ENCODE data around the gene STARD3. TPM values are rescaled to one million over a fixed set of nuclear protein-coding genes. Genes with fewer than 3 reads are reported as not detected.
A peak's percentile ranks its signal among the peaks of the same experiment; 100 is the strongest.

Gene STARD3
- total RNA-seq, 1 donor from 2014 or later: 78.2 TPM

DNA sequence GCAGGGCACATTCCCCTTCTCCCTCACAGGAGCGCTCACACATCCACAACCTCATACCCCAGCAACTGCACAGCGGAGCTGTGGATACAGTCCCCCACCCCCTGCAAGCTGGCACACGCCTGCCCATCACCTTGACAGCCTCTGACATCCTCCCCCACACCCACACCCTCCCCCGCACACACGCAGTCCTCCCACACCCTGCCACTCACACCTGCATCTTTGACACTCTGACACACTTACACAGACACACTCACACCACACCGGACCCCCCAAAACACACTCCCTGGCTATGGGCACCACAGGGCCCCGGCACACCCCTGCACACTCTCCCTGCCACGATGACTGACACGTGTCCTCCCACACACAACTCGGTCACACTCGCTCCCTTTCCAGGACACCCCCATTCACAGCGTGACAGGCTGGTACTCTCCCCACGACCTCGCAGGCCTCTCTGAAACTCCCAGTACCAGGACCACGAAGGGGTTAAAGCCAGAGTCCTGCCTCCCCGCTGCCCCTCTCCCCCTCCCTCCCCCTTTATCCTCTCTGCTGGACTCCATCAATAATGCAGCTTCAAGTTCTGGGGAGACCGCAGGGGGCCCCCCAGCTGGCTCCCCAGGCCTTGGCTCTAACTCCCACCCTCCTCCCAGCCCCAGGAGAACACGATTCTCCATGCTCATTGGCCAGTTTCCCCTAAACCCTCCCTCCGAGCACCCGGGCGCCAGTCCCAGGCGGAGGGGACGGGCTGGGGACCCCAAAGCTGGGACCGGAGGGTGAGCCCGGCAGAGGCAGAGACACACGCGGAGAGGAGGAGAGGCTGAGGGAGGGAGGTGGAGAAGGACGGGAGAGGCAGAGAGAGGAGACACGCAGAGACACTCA, 10.5 kb upstream of the STARD3 start, which contains the start of gene PPP1R1B:
PPP1R1B (plus strand) TSS at position 782 of the 876 bp plus-strand sequence. CDS start 441 bp downstream, outside the sequence.
- DNase-seq (no peak), ATAC-seq (no peak)
- H3K9me3 ChIP-seq: no peaks in the 10 kb centered on the region
- TF ChIP-seq, protein P1, sequence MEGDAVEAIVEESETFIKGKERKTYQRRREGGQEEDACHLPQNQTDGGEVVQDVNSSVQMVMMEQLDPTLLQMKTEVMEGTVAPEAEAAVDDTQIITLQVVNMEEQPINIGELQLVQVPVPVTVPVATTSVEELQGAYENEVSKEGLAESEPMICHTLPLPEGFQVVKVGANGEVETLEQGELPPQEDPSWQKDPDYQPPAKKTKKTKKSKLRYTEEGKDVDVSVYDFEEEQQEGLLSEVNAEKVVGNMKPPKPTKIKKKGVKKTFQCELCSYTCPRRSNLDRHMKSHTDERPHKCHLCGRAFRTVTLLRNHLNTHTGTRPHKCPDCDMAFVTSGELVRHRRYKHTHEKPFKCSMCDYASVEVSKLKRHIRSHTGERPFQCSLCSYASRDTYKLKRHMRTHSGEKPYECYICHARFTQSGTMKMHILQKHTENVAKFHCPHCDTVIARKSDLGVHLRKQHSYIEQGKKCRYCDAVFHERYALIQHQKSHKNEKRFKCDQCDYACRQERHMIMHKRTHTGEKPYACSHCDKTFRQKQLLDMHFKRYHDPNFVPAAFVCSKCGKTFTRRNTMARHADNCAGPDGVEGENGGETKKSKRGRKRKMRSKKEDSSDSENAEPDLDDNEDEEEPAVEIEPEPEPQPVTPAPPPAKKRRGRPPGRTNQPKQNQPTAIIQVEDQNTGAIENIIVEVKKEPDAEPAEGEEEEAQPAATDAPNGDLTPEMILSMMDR (IDR thresholded peaks at IDR 0.05): no peak
- H3K27ac ChIP-seq: no peak within 1 kb of the TSS
- intact Hi-C loops (cut with DNase I): loop anchor here (10.0 kb wide), 1 partner anchor 128 kb away; no protein-coding TSS in a partner anchor
- H3K27me3 ChIP-seq: peaks cover 33% of the 10 kb centered on the region
- H3K36me3 ChIP-seq: no peaks in the 10 kb centered on the region
- H3K4me1 ChIP-seq: peaks cover 5% of the 10 kb centered on the region
- H3K4me3 ChIP-seq: peak within 1 kb of the TSS; percentile 39

DNA sequence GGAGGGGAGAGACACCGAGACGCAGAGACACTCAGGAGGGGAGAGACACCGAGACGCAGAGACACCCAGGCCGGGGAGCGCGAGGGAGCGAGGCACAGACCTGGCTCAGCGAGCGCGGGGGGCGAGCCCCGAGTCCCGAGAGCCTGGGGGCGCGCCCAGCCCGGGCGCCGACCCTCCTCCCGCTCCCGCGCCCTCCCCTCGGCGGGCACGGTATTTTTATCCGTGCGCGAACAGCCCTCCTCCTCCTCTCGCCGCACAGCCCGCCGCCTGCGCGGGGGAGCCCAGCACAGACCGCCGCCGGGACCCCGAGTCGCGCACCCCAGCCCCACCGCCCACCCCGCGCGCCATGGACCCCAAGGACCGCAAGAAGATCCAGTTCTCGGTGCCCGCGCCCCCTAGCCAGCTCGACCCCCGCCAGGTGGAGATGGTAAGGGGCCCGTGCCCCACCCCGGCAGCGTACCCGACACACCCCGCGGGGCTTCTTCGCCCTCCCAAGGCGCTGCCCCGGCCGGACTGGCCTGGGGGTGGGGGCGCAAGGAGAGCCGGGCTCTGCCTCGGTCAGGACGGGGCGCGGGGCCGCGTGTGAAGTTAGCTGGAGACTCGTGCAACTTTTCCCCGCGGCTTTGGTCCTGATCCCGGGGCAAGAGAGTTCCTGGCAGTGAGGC, 9.8 kb upstream of the STARD3 start:
- H3K27ac ChIP-seq: no peak overlapping the region
- TF ChIP-seq, protein P1 (IDR thresholded peaks at IDR 0.05): no peak
- DNase-seq (no peak), ATAC-seq (no peak)
- no peaks in the 10 kb centered on the region for H3K9me3 ChIP-seq
- no peaks in the 10 kb centered on the region for H3K36me3 ChIP-seq
- H3K4me1 ChIP-seq: peaks cover 3% of the 10 kb centered on the region
- H3K4me3 ChIP-seq: peak overlapping the region; percentile 39
- peaks cover 33% of the 10 kb centered on the region for H3K27me3 ChIP-seq
- intact Hi-C loops (cut with DNase I): loop anchor here (10.0 kb wide), 1 partner anchor 128 kb away; no protein-coding TSS in a partner anchor

DNA sequence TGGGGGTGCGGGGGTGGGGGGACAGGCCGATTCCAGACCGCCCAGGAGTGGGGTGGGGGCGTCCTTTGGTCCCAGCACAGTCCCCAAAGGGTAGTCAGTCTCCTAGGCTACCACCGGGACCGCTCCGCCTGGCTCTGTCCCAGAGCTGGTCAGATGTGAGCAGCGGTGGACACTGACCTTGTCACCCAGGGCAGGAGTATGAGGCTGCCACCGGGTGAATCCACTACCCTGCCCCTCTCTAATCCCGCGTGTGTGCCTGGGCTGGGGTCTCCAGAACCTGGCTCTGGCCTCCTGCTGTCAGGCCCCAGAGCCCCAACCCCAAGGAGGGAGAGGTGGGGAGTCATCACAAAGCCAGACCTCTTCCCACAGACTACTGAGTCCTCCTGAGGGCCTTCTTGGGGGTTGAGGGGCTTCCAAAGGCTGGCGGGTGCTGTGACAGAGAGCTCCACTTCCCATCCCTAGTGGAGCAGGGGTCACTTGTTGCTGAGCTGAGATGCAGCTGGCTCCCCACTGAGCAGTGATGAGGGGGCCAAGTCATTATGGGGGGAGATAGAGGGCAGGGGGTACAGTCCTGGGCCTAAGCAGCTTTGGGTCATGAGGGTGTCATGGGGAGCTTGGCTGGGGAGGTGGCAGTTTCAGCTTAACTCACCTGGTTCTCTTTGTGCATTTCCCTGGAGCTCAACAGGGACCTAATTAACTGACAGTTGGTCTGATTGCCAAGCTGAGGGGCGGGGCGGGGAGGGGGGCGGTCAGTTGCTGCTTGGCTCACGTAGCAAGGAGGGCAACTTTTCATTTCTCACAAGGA, 9.0 kb upstream of the STARD3 start:
- intact Hi-C loops (cut with DNase I): loop anchor here (10.0 kb wide), 1 partner anchor 127 kb away; no protein-coding TSS in a partner anchor
- H3K27me3 ChIP-seq: peaks cover 33% of the 10 kb centered on the region
- ATAC-seq: no peak

DNA sequence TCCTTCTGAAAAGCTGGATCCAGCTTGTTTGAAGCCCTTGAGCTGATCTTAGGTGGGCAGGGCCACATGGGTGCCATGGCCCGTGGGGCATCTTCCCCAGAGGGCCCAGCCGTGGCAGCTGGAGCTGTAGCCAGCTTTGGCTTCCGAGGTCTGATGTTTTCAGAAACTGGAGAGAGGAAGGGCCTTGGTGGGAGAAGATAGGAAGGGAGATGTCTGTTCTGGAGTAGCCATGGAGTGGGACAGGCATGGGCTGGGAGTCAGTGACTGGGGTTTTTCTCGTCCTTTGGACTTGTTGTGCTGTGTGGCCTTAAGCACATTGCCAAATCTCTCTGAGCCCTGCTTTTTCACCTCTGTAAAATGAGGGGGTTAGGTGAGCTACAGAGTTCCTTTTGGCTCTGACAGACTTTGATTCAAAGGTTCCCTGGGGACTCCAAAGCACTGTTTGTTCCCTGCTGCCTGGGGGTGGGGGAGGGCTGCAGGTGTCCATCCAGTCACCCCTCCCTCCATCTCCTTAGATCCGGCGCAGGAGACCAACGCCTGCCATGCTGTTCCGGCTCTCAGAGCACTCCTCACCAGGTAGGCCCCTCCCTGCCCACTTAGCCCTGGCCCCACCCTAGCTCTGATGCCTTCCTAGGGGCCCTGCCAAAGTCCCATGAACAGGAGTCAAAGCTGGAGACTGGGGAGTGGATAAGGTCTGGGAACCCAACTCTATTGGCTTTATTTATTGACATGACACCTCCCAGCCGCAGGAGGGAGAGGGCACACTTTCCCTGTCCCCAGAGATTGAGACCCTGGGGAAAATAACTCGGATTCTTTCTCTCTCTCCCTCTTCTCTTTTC, 8.1 kb upstream of the STARD3 start:
- ATAC-seq: peak; percentile 73
- Histone ChIP-seq H3K4me3 (peak overlapping the region; percentile 16), H3K4me1 (no peaks in the 10 kb centered on the region), H3K27me3 (peaks cover 33% of the 10 kb centered on the region), H3K9me3 (no peaks in the 10 kb centered on the region), H3K27ac (peak overlapping the region; percentile 24), H3K36me3 (no peaks in the 10 kb centered on the region)
- intact Hi-C loops (cut with DNase I): loop anchor here (10.0 kb wide), 1 partner anchor 126 kb away; no protein-coding TSS in a partner anchor
- TF ChIP-seq, protein P1 (IDR thresholded peaks at IDR 0.05): no peak
- peak; percentile 88 for DNase-seq

More for the DNA sequence above, 9.0 kb upstream of the STARD3 start:
- no peak for DNase-seq
- Histone ChIP-seq H3K36me3 (no peaks in the 10 kb centered on the region), H3K4me3 (peak overlapping the region; percentile 39), H3K4me1 (no peaks in the 10 kb centered on the region), H3K27ac (peak overlapping the region; percentile 24), H3K9me3 (no peaks in the 10 kb centered on the region)
- TF ChIP-seq, protein P1 (IDR thresholded peaks at IDR 0.05): no peak

Data from upper lobe of right lung (tissue), 1 donor.